Measurements from ENCODE around the gene WDCP. TPM values are rescaled to one million over a fixed set of nuclear protein-coding genes. Genes with fewer than 3 reads are reported as not detected.

WDCP gene
- total RNA-seq, 1 experiment from 2014 or later: 6.4 TPM

DNA sequence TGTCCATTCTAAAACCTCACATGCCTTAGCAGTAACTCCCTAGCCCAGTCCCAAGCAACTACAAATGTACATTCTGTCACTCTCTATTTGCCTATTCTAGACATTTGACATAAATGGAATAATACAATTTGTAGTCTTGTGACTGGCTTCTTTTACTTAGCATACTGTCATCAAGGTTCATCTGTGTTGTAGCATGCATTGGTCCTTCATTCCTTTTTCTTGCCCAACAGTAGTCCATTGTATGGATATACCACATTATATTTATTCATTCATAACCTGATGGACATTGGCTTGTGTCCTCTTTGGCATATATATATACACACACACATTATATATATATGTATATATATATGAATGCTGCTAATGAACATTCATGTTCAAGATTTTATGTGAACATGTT, 39.5 kb downstream of the WDCP start:
- no peak for DNase-seq (ENCODE audit: low spot score)

DNA sequence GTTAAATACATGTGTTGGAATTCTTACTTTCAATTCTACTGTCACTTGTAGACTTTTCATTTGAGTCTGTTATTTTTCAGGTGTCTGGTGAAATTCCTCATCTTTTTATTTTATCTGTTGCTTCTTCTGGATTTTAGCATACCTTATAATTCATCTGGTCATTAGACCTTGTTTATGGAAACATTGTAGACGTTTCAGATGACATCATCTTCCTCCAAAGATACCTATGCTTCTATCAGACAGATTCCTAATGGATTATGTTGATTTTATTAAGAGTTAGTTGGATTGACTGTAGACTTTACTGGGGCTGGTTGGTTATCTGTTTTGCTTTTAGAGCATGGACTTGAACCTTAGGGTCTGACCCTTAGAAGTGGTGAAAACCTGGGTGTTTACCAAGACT, 52.6 kb downstream of the WDCP start:
- DNase-seq (ENCODE audit: low spot score): no peak

DNA sequence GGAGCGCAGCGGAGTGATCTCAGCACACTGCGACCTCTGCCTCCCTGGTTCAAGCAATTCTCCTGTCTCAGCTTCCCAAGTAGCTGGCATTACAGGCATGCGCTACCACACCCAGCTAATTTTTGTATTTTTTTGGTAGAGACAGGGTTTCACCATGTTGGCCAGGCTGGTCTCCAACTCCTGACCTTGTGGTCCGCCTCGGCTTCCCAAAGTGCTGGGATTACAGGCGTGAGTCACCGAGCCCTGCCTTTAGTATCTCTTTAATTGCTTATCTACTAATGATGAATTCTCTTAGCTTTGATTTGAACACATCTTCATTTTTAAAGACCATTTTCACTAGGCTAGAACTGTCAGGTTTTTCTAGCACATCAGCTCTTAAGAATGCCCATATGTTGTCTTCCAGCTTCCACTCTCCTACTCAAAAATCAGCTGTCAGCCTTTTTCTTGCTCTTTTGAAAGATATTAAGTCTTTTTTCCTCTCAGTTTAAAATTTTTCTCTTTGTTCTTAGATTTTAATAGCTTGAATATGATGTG, 53.4 kb downstream of the WDCP start:
- DNase-seq (ENCODE audit: low spot score): no peak

DNA sequence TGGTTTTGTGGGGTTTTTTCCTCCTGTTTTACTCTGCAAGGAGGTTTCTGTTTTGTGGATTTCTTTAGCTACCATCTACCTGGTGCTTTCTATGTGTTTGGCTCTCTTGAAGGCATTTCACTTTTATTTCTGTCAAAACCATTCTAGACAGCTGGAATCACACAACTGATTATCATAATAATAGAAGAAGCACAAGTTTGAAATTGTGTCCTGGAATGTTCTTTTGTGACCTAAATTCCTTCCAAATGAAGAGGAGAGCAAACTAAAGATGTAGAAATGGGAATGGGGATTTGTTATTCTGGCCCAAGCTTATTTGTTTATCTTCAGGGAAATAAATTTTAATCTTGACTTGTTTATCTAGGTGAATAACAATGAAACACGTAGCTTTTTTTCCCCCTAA, 54.3 kb downstream of the WDCP start:
- no peak for DNase-seq (ENCODE audit: low spot score)

DNA sequence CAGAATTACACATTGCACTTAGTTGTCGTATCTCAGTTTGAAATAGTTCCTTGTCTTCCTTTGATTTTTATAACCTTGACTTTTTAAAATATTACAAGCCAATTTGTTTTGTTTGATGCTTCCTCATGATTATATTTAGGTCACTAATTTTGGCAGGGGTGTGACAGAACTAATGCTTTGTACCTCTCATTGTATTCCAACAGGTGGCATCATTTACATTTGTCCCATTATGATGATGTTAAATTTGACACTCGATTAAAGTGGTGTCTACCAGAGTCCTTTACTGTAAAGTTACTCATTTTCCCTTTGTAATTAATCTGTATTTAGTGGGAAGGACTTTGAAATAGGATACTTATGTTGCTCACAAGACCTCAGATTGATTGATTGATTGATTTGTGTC, 58.8 kb downstream of the WDCP start:
- DNase-seq (ENCODE audit: low spot score): peak; percentile 42

Small RNA genes within 50 kb of the gene (small RNA-seq; reads per million reads assigned to genes)
- gene RN7SL610P (not detected), gene RNU6-370P (not detected)

Other genes starting within 250 kb of the WDCP start
- gene ATAD2B, start 120.3 kb downstream of the WDCP start, total RNA-seq (2014; rRNA removed; shearing (Covaris generic)): 6.6 and 10.2 TPM in 2 replicates
- 2.8 and 4.7 TPM in 2 replicates for gene UBXN2A, start 106.9 kb downstream of the WDCP start, total RNA-seq (2014; rRNA removed; shearing (Covaris generic))
- not detected in 2 replicates for gene MFSD2B, start 37.3 kb downstream of the WDCP start, total RNA-seq (2014; rRNA removed; shearing (Covaris generic))
- gene FKBP1B, start 2.4 kb upstream of the WDCP start, total RNA-seq (2014; rRNA removed; shearing (Covaris generic)): not detected in 2 replicates
- gene SF3B6, start 28.9 kb upstream of the WDCP start, total RNA-seq (2014; rRNA removed; shearing (Covaris generic)): 112 and 128 TPM in 2 replicates
- 28.7 and 28.9 TPM in 2 replicates for gene TP53I3, start 37.4 kb upstream of the WDCP start, total RNA-seq (2014; rRNA removed; shearing (Covaris generic))
- gene PFN4, start 75.9 kb upstream of the WDCP start, total RNA-seq (2014; rRNA removed; shearing (Covaris generic)): not detected in 2 replicates
- gene FAM228B, start 76.1 kb upstream of the WDCP start, total RNA-seq (2014; rRNA removed; shearing (Covaris generic)): 0.76 and 4.5 TPM in 2 replicates
- gene FAM228A, start 127.7 kb upstream of the WDCP start, total RNA-seq (2014; rRNA removed; shearing (Covaris generic)): not detected in 2 replicates

Measured in HT-29 (cell line).